Stimulated activated CD8-positive, alpha-beta memory T cell treated with anti-CD3 and anti-CD28 coated beads, Interleukin-7, amount 100 ng/mL, for 1 hour (primary cell): ENCODE results near the gene KLHL42.

Experiments used
- DNase-seq, 2 donors: peaks; one replicate each; pipeline ENCODE4 v3.0.0-alpha.2; 2020; ENCODE audit warnings: low read depth in 2 of 2

KLHL42 gene

DNA sequence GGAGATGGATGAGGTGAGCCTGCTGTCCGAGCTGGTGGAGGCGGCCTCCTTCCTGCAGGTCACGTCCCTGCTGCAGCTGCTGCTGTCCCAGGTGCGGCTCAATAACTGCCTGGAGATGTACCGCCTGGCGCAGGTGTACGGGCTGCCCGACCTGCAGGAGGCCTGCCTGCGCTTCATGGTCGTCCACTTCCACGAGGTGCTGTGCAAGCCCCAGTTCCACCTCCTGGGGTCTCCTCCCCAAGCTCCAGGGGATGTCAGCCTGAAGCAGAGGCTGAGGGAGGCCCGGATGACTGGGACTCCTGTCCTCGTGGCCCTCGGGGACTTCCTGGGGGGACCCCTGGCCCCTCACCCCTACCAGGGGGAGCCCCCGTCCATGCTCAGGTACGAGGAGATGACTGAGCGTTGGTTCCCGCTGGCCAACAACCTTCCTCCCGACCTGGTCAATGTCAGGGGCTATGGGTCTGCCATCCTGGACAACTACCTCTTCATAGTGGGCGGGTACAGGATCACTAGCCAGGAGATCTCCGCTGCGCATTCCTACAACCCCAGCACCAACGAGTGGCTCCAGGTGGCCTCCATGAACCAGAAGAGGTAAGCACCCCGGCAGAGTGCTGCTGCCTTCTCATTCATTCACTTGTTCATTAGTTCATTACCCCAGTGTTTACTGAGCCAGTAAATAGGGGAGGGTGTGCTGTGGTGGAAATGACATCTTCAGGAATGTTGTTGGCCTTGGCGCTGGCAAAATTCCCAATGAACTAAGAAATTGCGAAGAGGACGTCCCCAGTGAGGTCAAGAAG lies 777 bp downstream of the KLHL42 start:
- DNase-seq, result no peak

DNA sequence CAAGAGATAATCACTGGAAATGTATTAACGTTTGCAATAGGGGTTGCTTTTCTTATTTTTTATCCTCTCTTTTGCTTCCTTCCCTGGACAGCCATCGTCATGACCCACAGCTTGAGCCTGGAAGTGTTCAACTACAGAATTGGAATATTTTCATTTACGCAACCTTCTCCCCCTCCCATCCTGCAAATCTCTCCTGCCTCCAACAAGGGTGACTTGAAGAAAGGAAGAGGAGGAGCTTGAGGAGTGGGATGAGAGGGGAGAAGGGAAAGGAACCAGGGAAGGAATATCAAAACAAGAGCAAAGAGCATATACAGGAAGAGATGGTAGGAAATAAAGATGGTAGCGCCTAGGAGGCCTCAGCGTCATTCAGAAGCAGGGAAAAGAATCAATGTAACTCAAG lies 1.6 kb downstream of the KLHL42 start:
- DNase-seq, result no peak

DNA sequence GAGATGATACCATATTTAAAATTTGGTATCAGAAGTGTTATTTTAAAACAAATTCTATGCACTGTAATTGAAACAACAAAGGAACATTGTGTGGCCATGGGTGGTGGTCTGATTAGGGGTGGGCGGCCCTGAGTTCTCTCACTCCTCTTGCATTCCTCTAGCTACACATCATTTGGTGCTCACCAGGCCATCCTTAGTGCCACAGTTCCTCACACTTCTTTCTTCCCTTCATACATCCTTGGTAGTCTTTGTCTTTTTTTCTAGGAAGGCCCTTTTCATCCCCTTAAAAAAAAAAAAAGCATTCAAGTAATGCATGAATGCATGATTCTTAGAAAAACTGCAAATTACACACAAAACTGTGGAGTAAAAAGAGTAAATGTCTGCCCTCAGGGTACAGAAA lies 2.4 kb downstream of the KLHL42 start:
- DNase-seq, result no peak

DNA sequence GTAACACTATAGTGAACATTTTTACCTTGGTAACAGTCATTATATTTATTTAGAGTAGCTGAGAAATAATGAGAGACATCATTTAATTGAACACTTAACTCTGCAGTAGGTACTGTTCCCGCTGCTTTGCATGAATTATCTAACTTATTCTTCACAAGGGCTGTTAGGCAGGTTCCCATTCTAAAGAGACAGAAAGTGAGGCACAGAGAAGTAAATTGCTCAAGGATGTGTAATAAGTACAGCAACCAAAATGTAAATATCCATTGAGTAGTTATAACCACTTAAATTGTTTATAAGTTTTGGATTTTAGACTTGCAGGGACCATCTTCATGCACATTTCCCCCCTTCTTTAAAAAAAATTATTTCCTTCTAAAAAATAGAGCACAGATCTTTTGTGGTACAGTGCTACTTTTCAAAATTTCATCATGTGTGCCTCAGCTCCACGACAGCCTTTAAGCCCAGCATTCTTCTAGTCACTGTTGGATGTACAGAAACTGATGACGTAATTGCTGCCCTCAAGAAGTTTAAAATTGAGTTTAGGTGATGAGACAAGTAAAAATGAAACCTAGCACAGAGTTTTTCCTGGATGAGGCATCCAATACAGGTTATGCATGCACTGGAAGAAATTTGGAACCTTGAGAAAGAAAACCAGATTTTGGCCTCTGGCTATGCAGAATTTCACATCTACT lies 6.0 kb downstream of the KLHL42 start:
- no peak for DNase-seq

DNA sequence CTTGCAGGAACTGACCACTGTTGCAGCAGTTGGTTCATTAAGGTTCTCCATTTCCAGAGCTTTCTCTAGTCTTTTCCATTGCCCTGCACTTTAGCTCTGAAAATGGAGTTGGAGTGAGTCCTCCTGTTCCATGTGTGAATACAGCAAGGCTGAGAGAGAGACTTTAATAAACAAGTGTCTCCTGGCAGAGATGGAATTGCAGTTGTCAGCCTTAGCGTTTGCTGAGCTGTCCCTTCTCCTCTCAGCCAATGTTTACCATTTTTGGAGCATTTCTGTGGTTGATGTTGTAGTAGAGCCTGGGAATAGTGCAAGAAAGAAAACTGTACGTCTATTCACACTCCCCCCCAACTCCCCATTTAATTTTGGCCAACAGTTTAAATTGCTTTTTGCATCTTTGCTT lies 7.5 kb downstream of the KLHL42 start:
- no peak for DNase-seq

DNA sequence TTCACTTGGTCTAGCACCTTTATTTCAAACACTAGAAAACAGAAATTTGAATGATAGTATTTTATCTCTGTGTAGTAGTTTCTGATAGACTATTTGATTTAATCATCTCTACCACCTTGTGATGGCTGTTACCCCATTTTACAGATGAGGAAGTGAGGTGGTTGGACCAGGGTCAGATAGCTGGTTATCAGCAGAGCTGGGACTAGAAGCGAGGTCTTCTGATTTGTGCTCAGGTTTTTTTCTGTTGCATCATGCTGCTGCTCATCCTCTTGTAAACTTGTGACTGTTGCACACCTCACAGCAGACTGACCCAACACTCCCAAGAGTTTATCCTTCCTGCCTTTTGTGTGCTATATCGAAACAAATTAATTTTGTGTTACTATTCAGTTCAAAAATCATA lies 10.1 kb downstream of the KLHL42 start:
- no peak for DNase-seq

DNA sequence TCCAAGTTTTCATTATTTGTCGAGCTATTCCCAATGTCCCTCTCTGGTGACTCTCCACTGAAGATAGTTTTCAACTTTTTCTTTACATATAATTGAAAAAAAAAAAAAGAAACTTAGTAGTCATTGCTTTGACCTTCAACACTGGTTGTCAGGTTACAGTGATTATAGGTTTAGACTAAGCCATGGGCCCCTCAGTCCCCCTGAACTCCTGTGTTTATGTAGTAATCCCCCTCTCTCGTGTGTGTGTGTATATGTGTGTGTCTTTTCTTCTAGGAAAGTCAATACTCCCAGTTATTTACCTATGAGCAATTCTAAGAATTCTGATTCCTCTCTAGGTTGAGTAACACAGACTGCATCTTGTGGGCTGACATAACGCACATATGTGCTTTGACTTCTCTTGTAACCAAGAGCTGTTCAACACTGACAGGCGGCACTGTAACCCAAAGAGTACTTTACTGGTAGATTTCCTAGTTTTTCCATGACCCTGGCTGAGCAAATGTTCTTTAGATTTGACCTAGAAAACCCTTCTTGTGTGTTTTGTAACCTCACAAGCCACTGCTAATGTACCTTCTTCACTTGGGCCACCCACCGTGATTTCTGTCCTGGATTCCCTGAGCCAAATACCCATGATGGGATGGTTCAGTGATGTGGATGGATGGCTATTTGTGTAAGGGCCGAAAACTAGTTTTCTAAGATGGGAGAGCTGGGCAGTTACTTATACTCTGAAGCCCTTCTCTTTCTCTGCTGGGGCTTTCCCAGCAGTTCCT lies 15.0 kb downstream of the KLHL42 start:
- no peak for DNase-seq

DNA sequence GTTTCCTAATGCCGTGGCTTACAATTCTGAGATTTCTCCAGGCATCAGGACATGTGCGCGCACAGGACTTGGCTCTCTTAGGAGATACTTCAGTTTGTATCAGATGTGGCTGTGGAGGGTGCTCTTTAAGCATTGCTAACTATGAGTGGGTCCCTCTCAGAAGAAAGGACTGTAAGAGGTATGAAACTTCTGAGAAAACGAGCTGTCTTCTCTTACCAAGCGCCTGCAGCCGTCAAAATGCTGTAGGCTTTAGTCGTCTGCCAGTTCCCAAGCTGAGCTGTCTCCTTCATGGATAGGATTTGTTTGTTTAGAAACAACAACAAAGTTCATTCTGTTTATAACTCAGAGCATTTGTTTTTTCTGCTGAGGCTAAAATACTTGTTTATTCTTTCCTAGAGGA lies 16.1 kb downstream of the KLHL42 start:
- DNase-seq, result no peak

DNA sequence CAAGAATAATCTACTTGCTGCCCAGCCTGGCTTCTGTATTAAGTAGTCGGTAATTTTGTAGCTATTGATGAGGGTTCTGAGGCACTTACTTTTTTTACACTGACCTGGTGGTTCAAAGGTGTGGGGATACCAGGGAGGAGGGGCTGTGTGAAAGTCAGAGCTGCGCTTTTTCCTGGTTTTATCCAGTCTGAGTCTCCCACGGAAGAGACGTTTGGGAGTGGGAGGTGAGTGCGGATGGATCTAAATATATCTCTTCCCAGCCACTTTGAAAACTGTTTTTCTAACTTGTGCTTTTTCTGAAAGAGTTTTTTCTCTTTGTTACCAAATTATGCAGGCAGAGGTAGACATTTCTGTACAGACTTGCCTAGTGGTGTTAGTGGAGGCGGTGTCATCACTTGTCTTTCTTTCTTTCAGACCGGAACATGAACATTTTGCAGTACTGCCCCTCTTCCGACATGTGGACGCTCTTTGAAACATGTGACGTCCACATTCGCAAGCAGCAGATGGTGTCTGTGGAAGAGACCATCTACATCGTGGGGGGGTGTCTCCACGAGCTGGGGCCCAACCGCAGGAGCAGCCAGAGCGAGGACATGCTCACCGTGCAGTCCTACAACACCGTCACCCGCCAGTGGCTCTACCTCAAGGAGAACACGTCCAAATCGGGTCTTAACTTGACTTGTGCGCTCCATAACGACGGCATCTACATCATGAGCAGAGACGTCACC lies 17.4 kb downstream of the KLHL42 start:
- no peak for DNase-seq

DNA sequence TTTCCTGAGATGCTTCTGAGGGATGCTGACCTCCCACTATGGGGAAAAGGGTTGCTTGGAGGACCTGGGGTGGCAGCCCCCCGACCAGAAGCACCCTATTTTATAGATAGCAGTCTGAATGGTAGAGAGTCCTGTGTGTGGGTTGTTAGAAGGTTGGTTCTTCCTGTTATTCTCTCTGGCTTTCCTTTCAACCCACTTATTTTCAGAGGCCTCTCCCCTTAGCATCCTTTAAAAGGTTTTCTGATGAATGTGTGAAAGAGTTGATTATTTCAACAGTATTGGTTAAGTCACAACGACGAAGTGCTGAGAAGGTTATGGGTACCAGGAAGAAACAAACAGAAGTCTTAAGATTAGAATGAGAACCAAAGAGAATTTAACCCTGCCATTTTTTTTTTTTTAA lies 20.8 kb downstream of the KLHL42 start:
- no peak for DNase-seq

DNA sequence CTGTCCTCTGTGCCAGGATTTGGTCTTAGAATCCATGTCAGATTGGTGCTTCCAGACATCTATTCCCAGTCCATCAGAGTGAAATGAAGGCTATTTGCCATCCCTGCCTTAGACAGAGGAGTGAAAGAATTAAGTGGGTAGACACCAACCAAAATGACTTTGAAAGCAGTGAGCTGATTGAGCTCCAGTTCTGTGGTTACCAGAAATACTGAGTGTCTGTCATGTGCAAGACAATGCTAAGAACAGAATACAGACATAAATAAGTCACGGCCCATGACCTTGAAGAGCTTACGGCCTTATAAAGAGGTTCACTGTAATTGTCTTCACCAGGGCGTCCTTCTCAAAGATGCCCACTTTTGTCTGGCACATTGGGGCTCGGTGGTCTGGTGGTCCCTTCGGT lies 21.6 kb downstream of the KLHL42 start:
- DNase-seq, result no peak

DNA sequence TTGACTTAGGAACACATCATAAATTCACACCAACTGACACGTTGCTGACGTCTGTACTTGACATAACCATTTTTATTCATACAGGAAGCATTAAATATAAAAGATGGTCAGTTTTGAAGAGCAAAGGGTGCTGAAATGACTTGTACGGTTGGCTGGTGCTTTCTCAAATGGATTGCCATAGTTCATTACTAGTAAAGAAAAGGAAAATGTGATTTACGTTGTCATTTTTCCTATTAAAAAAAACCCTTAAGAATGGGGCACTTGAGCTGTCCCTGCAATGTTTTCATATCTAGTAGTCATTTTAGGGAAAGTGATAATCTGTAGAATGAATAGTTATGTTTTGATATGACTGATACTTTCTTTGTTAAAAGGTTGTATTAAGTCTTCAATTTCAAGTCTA lies 22.5 kb downstream of the KLHL42 start:
- no peak for DNase-seq

DNA sequence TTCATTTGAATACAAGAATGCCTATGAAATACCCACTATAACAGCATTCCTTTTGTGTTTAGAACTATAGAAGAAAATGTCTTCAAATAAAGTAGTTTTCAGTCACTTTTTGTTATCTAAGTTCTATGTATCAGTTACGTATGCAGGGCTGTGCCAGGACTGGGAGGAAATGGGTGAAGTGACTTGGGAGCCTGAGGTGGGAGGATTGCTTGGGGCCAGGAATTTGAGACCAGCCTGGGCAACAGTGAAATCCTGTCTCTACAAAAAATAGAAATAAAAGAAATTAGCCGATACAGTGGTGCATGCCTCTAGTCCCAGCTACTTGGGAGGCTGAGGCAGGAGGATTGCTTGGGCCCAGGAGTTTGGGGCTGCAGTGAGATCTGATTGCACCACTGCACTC lies 22.9 kb downstream of the KLHL42 start:
- DNase-seq, result no peak

DNA sequence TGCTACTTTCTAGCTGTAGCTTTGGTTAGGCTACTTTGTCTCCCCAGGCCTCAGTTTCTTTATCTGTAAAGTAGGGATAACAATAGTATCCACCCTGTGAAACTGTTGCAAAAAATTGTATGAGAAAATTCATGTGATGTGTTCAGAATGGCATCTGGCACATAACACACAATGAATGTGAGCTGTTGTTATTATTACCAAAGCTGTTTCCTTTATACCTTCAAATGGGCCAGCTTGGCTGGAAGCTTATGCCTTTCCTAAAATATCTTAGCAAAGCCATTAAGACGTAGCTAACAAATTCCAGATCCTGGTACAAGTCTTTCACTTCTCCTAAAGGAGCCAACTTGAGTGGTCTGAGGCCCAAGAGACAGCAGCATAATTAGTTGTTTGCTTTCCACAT lies 25.2 kb downstream of the KLHL42 start:
- DNase-seq, result no peak

DNA sequence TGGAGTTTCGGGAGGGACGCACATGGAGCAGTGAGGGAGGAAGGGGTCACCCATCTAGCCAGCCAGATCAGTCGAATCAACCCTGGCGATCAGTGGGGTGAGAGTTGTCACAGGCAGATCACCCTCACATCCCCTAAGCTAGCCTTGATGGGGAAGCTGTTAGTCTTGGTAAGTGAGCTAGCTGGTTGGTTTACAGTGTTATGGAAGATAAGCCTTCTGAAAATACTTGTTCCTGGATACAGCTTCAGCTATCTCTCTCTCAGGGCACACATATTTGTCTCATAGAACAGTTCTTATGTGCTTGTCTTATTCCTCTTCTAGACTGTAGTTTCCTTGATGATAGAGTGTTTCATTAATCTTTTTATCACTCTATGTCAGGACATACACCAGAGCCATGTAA lies 26.2 kb downstream of the KLHL42 start:
- no peak for DNase-seq

DNA sequence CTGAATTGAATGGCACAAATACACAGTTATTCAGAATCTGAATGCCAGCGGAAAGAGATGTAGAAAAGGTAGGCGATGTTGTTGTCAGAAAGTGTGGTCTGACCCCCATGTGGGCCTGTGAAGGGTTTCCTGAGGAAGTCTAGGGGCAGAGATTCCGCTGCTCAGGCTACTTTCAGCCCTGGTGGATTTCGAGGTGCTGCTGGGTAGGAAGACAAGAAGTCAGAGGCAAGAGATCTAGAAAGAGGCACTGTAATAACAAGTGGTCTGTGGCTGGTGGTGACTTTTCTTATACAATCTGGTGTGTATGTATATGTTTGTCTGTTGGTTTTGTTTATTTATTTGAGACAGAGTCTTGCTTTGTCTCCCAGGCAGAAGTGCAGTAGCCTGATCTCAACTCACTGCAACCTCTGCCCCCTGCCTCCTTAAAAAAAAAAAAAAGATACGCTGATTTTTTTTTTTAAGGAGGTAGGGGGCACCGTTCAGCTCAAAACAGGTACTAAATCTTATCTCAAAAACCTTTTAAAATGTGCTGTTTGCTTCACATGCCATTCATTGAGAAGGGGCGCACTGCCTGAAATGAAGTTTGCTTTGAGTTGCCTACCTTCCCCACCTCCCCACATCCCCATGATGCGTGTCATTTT lies 27.1 kb downstream of the KLHL42 start:
- no peak for DNase-seq

DNA sequence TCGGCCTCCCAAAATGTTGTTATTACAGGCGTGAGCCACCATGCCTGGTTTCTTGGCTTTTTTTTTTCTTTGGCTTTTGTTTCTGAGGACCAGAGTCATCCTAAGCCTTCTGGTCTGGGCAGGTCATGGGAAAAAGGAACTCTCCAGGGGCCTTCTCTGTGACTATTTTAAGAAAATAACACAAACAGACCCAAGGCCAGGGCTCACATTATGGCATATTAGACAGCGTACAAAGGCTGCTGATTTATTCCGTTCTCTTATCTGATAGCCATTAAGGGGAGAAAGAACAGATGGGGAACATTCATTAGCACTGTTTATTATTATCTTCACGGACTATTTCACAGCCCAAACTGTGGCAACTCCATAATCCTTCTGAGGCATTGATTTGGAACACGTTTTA lies 28.8 kb downstream of the KLHL42 start:
- no peak for DNase-seq

DNA sequence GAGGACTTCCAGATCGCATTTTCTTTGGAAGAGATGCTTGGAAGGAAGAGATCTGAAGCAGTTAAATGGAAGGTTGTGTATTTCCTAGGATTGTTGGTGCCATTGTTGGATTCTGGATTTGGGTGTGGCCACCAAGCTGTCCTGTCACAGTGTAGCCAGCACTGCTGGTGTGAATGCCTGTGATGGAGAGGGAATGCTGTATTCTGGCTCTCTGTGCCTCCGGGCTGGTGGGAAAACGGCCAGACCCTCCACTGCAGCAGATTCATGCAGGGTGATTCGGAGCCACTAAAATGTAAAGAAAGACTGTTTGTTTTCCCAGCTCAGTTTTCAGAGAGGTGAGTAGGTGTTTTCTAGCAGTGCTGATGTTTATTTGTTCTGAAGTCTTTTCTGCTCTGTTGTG lies 30.7 kb downstream of the KLHL42 start:
- DNase-seq, result no peak

DNA sequence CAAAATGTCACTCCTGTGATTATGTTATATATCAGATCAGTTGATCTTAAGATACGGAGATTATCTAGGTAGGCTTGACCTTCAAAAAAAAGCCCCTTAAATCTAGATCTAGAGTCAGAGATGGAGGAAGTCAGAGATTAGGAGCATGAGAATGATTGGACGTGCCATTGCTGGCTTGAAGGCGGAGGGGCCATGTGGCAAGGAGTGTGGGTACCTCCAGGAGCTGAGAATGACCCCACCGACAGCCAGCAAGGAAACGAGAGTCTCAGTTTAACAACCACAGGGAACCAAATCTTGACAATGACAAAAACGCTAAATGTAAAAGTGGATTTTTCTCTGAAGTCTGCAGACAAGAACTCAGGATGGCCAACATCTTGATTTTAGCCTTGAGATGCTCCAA lies 32.5 kb downstream of the KLHL42 start:
- no peak for DNase-seq

DNA sequence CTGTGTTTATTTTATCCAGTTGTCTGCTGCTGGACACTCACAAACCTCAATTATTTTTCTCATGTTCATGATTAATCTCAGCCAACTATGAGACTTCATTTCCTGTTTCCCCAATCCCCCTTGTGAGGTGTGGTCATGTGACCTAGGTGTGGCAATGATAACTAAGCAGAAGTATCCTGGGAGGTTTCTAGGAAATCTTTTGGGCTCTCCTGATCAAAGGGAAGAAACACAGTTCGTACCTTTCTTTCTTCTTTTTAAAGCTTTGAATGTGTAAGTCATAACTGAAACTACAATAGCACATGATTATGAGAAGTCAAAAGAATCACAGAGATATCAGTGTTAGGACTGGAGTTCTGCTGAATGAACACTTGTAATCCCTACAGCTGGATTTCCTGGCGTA lies 34.4 kb downstream of the KLHL42 start:
- no peak for DNase-seq

DNA sequence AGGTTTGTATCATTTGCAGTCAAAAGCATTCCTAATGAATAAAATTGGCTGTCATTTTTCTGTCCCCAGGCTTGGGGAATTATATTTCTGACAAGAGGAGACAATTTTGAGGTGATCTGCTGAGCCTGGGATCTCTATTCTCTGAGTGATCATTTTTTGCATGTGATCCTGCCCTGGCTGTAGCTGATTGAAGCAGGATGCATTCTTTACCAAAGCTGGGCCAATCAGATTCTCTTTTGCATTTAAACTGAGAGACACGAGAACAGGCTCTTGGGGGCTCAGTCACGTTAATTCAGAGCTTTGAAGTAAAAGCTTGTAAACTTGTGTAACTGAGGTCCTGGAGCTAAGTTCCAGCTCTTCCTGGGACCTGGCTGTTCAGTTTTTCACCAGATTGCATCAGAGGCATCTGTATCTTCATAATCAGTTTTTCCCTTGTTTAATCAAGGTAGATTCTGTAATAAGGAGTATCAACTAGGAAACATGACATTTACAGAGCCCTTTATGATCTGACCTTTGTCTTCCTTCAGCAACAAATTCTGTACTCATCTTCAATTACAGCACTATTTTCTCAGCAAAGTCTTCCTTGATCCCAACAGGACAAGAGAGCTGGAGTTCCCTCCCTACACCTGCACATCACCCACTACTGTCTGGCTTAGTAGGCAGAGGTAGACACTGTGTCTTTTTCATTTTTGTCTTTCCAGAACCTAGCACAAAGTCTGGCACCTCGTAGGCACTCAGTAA lies 35.0 kb downstream of the KLHL42 start:
- DNase-seq, result no peak
